GM21526 (cell line): ENCODE results near the gene ASPDH.

Experiments used
- ATAC-seq: cut with Tn5 transposase; IDR thresholded peaks from one replicate; pipeline ENCODE4 v1.9.1; 2021; ENCODE audit warnings: moderate library complexity; ENCODE audit not compliant: unreplicated experiment, low FRiP score

The ASPDH gene

DNA sequence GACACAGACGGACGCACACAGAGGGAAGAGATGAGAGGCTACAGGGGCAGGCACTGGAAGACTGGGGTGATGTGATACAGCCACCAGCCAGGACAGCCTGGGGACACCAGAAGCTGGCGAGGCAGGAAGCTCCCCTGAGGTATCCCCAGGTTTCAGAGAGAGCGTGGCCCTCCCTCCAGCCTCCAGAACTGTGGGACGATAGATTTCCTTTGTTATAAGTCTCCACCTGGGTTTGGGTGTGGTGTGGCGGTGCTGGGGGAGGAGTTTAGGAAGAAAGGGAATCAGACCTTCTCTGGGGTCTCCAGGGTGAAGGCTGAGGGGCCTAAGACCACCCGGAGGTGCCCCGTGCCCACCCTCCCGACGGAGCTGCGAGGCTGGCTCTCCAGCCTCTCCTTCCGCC is 2.7 kb upstream of the ASPDH start:
- ATAC-seq: no peak

DNA sequence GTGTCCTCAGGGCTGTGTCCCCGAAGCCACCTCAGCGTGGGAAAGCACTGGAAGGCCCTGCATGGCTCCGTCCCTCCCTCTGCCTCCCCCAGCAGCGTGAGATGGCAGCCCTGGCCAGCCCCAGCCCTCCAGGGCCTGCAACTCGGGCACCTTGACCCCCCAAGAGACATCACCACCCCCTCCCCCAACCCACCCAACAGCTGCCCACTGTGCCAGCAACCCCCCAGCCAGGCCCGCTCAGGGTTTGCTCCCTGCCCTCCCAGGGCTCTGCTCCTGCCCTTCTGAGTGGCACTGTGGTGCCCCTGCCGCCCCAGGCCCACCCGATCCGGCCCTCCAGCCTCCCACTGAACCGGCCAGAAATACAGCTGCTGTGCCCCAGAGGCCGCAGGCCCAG is 1.5 kb upstream of the ASPDH start:
- ATAC-seq: no peak

- ATAC-seq: no peak
Measured at GRCh38 chr19:50514346-50515167, 844 bp upstream of the ASPDH start.

DNA sequence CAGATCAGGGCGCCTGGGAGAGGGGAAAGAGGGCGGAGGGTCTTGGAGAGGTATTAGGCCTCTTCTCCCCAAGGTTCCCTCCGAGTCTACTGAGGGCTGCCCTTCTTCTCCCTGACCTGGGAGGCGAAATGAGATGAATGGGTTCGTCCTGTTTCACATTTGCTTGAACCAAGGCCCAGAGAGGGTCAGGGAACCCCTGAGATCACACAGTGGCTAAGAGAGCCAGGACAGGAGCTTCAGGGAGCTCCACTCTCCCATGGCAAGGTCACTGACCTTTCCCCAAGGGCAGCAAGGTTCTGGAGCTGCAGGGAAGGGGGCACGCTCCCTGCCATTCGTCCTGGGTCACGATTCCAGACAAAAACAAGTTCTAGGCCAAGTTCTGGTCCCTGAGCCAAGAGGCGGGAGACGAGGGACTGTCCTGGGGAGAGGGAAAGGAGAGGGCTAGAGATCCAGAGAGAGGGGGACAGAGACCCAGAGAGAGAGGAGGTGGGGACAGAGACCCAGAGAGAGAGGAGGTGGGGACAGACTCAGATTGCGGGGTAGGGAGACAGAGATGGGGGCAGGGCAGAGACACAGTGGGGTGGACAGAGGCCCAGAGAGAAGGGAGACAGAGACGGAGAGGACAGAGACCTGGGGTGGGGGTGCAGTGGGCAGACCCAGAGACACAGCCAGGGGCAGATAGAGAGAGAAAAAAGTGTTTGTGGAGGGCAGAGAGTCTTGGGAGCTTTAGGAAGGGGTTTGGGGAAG is 541 bp downstream of the ASPDH start:
- no peak for ATAC-seq

GRCh38 chr19:50512112-50512998 is 1.4 kb downstream of the ASPDH start:
- no peak for ATAC-seq

GRCh38 chr19:50511069-50511822 is 2.5 kb downstream of the ASPDH start, which contains the start of gene JOSD2:
Gene JOSD2 (minus strand): TSS chr19:50511191. CDS start chr19:50510431, 760 bp downstream.
- peak; percentile 74 for ATAC-seq

DNA sequence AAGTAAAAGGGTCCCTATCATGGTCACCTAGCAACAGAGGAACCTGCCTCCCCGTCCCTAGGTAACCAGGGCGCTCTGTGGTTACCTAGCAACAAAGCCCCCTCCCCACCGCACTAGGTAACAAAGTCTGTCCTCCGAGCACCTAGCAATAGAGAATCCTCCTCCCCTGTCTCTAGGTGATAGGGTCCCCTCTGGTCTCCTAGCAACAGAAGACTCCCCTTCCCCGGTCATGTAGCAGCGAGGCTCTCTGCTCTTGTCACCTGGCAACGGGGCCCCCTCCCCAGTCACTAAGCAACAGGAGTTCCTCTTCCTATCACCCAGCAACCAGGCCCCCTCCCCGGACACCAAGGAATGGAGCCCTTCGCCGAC is 3.0 kb downstream of the ASPDH start:
- ATAC-seq: no peak

DNA sequence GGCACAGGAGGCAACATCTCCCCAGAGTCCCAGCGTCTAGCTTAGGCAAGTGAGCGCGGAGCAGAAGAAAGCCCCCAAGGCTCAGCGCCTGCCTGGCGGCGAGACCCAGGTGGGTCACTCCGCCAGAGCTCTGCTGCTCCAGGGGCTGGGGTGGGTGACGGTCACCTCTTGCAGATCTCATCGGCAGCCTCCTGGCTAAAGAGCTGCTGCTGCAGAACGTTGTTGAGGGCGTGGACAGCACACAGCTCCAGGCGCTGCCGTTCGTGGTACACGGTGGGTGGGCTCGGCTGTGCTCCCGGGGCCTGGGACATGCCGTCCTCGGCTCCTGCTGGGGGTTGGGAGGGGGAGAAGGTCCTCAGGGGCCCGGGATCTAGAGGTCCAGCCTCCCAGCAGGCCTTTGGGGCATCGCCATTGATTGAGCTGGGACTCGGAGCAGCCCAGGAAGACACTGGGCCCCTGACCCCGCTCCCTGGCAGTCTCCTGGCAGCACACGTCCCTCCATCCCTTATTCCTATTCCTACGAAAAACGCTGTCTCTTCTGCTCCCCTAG is 3.5 kb downstream of the ASPDH start:
- ATAC-seq: no peak

- no peak for ATAC-seq
Measured at GRCh38 chr19:50509366-50509765, 4.3 kb downstream of the ASPDH start.

DNA sequence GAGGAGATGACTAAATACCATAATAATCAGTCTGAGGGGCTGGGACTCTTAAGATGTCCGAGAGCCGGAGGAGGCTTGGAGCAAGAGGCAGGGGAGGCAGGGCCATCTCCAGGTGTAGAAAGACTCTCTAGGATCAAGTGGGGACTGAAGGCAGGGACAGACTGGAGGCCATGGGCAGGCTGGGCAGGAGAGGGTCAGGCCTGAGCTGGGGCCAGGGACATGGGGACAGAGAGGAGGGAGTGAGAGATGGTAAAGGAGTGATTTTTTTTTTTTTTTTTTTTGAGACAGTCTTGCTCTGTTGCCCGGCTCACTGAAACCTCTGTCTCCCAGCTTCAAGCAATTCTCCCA is 4.9 kb downstream of the ASPDH start:
- no peak for ATAC-seq

- ATAC-seq: no peak
Measured at GRCh38 chr19:50507376-50507775, 6.3 kb downstream of the ASPDH start.

- ATAC-seq: no peak
Measured at GRCh38 chr19:50506700-50507099, 7.0 kb downstream of the ASPDH start.

DNA sequence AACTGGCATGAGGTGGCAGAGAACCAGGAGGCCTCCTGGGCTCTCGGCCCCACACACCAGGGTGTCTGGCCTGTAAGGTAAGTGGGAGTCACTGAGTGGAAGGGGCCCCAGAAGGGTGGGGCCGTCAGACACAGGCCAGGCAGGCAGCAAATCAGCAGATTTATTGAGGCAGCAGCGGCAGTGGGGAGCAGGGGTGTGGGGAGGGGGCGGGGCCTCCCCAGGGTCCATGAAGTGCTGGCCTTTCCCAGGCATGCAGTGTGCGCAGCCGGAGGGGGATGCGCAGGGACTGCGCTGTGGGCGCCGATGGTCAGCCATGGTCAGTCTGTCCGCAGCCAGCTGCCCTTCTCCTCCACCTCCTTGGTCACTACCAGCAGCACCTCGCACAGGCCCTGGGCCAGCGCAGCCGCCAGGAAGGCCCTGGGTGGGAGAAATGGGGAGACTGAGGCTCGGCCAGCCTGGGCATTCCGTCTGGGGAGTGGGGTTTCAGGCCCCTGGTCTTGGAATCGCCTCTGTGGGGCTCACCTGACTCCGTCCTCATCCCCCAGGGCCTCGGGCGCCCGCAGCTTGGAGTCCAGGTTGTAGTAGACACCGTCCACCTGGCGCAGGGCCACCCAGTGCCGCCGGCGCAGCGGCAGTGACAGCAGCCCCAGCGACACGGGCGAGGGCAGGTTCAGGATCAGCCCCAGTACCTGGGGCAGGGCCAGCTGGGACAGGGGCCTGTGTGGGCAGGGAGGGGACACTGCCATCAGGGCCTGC is 7.7 kb downstream of the ASPDH start:
- no peak for ATAC-seq

- ATAC-seq: no peak
Measured at GRCh38 chr19:50501568-50502475, 11.9 kb downstream of the ASPDH start.

DNA sequence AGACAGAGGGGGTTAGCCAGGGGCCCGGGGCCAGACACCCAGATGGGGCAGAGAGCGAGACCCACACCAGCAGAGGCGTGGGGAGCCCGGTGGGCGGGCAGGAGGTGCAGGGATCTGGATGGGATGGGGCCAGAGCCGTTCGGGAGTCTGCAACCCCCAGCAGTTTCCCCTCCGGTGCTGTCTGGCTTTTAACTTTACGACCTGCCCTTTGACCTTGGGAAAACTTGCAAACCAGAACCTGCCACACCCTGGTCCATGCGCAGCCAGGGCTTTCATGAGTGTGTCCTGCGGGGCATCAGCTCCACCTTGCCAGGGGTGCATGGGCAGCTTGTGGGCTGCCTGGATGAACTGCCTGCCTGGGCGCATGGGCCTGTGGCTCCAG is 12.5 kb downstream of the ASPDH start:
- no peak for ATAC-seq

DNA sequence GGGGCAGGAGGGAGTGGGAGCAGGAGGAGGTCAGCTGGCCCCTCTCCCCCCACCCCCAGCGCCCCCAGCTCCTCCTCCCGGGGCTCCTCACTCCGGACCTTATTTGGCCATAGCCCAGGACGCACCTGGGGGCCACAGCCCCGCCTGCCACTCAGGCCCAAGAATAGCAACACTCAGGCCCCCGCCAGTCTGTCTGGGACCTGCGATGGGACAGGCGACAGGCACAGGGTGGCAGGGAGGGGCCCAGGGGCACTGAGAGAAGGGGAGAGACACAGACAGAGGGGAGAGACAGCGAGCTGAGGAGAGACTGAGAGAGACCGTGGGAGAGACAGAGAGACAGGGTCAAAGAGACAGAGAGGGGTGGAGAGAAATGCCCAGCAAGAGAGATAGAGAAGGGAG is 13.0 kb downstream of the ASPDH start:
- ATAC-seq: no peak

DNA sequence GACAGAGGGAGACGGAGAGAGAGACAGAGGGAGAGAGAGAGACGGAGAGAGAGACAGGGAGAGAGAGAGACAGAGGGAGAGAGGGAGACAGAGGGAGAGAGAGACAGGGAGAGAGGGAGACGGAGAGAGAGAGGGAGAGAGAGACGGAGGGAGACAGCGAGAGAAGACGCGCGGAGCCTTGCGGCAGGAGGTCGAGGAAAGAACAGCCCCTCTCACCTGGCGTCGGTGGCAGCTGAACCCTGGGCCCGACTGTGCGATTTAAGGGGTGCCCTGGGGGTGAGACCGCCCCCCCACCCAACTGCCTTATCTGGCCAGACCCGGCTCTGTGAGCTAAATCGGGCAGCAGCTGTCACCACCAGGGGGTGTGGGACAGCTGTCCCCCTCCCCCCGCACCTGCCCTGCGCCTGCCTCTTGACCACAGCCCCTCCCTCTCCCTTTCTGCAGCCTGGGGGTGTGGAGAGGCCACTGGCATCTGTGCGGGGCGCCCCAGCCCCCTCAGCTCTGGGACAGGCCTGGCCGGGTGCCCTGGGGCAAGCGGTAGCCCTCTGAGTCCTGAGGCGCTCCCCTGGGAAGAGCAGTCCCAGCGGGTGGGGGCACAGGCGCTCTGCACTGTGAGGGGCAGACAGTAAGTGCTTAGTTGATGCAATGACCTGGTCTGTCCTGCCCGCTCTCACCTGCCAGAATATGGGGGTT is 13.5 kb downstream of the ASPDH start:
- ATAC-seq: no peak
